ENCODE measurements around the gene ZNF664.

ZNF664 gene

GRCh38 chr12:123961585-123962345 is 11.2 kb upstream of the ZNF664 start:
- no peak for DNase-seq (ENCODE audit: extremely low read depth, low read depth)
- TF ChIP-seq CTCF (IDR thresholded peaks at IDR 0.05; ENCODE audit: low read depth, low read length), result no peak

GRCh38 chr12:123962513-123962912 is 10.5 kb upstream of the ZNF664 start:
- TF ChIP-seq CTCF (IDR thresholded peaks at IDR 0.05; ENCODE audit: low read depth, low read length), result no peak
- no peak for DNase-seq (ENCODE audit: extremely low read depth, low read depth)

GRCh38 chr12:123963821-123964220 is 9.2 kb upstream of the ZNF664 start:
- no peak for DNase-seq (ENCODE audit: extremely low read depth, low read depth)
- no peak for TF ChIP-seq CTCF (IDR thresholded peaks at IDR 0.05; ENCODE audit: low read depth, low read length)

GRCh38 chr12:123965382-123965781 is 7.6 kb upstream of the ZNF664 start:
- DNase-seq (ENCODE audit: extremely low read depth, low read depth), result no peak
- TF ChIP-seq CTCF (IDR thresholded peaks at IDR 0.05; ENCODE audit: low read depth, low read length), result no peak

- no peak for DNase-seq (ENCODE audit: extremely low read depth, low read depth)
These were observed 6.4 kb upstream of the ZNF664 start for GRCh38 chr12:123966596-123966995.

GRCh38 chr12:123967121-123967586 is 5.9 kb upstream of the ZNF664 start:
- no peak for DNase-seq (ENCODE audit: extremely low read depth, low read depth)
- TF ChIP-seq CTCF (IDR thresholded peaks at IDR 0.05; ENCODE audit: low read depth, low read length), result no peak

More at GRCh38 chr12:123966596-123966995, 6.4 kb upstream of the ZNF664 start:
- no peak for TF ChIP-seq CTCF (IDR thresholded peaks at IDR 0.05; ENCODE audit: low read depth, low read length)

- DNase-seq (ENCODE audit: extremely low read depth, low read depth), result no peak
- no peak for TF ChIP-seq CTCF (IDR thresholded peaks at IDR 0.05; ENCODE audit: low read depth, low read length)
These were observed 1.6 kb upstream of the ZNF664 start for GRCh38 chr12:123971449-123971769.

Measured in AG09319 (cell line).